Omental fat pad (tissue), 4 donors: ENCODE measurements around the gene OLFM2. TPM values are rescaled to one million over a fixed set of nuclear protein-coding genes. Genes with fewer than 3 reads are reported as not detected.
A peak's percentile ranks its signal among the peaks of the same experiment; 100 is the strongest.
"Not testable (repeated sequence)": the region's sequence is repeated elsewhere in the genome, so short reads cannot be mapped to it uniquely, and the experiment has no call there.

Experiments
- ATAC-seq: fragments of 150-250 bp; one replicate; pipeline ENCODE4 v1.9.1; 2016; ENCODE audit warnings: mild to moderate bottlenecking, moderate library complexity; ENCODE audit not compliant: low FRiP score
- DNase-seq: peaks from one replicate; pipeline ENCODE4 v3.0.0-alpha.2; 2019; ENCODE audit warnings: low spot score
- CTCF ChIP-seq, 3 donors: fragments of 450-650 bp; IDR thresholded peaks; one replicate each; pipeline ENCODE4 v1.5.1; 2016 to 2017; ENCODE audit warnings: antibody characterized with exemption in 3 of 3, mild to moderate bottlenecking in 3 of 3, moderate library complexity in 2 of 3
- total RNA-seq, 4 donors: library from RNA; depleted of rRNA; stranded (reverse); fragments of >200 nt; gene quantifications; one replicate each; pipeline ENCODE4 v1.1.0, GENCODE V29; 2016

OLFM2 gene
- total RNA-seq, 4 donors from 2014 or later: 12.9 to 41.3 (median 23.6) TPM

GRCh38 chr19:9935506-9936325 is 599 bp downstream of the OLFM2 start:
- peak; percentile 33 for ATAC-seq
- DNase-seq: no peak
- TF ChIP-seq CTCF (IDR thresholded peaks at IDR 0.05): no peak

DNA sequence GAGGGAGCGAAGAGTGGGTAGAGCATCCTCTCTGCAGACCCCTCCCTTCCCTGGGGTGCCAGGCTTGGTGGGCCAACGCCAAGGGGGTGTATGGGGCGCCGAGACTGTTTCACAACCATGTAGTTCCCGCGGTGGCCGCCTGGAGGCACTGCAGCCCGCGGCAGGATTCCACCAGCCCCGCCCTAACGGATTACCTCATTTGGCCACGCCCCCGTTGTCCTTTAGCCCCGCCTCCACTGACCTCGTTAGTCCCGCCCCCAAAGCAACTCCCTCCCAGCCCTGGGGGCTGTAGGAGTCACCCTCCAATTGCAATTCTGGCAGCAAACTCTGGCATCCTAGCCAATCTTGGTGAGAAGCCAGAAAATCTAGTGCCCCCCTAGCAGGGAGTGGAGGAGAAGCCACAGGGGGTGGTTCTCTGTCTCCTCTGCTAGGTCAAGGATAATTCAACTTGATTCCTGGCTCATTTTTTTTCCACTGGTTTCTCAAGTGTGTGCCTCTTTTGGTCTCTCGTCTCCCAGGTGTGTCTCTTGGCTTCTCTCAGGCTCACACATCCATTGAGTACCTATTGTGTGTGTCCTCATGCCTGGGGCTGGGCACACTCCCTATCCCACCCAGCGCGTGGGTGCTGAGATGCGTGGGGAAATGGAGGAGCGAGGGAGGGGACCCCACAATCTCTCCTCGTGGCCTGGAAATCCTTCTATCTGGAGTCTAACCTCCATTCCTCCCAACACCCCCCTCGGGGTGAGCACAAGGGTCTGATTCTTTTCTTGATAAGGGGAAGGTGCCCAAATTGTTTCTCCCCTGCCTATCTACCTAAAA is 2.0 kb downstream of the OLFM2 start:
- TF ChIP-seq CTCF (IDR thresholded peaks at IDR 0.05): peak in 2 of 3 donors; percentile 70 to 82
- ATAC-seq: peak; percentile 69
- DNase-seq: peak; percentile 76

- DNase-seq: no peak
Measured at GRCh38 chr19:9932835-9933234, 3.5 kb downstream of the OLFM2 start.

DNA sequence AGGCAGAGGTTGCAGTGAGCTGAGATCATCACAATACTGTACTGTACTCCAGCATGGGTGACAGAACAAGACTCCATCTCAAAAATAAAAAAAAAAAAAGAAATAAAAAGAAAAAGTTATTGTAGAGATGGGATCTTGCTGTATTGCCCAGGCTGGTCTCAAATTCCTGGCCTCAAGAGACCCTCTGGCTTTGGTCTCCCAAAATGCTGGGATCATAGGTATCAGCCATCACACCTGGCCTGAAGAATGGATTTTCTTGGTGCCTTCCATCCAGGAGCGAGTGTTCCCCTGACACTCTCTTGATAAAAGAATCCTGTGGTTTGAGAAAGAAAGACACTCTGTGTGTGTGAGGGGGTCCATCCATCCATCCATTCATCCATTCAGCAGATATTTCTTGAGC is 4.7 kb downstream of the OLFM2 start:
- DNase-seq: no peak
- ATAC-seq: no peak
- TF ChIP-seq CTCF (IDR thresholded peaks at IDR 0.05): no peak

More at GRCh38 chr19:9932835-9933234, 3.5 kb downstream of the OLFM2 start:
- ATAC-seq: no peak
- TF ChIP-seq CTCF (IDR thresholded peaks at IDR 0.05): no peak

GRCh38 chr19:9923440-9923839 is 12.9 kb downstream of the OLFM2 start:
- no peak for TF ChIP-seq CTCF (IDR thresholded peaks at IDR 0.05)
- DNase-seq (no peak), ATAC-seq (no peak)

- DNase-seq, ATAC-seq: not testable (repeated sequence)
Measured at GRCh38 chr19:9922782-9923379, 13.4 kb downstream of the OLFM2 start.

DNA sequence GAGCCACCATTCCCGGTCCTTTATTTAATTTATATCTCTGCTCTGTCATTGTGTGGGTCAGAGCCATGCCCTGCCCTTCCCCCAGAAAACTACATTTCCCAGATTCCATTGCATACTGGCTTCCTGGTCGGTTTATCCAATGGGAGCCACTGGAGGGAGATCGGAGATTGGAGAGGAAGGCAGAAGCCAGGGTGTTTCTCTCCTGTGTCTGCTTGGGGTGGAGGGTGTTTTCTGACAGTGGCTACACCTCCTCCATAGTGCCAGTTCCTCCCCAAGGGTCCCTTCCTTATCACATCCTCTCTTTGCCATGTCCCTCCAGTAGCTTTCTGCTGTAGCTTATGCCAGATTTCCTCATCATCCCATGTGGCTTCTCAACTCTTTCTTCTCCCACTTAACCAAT is 19.0 kb downstream of the OLFM2 start:
- ATAC-seq: peak; percentile 39
- no peak for DNase-seq
- TF ChIP-seq CTCF (IDR thresholded peaks at IDR 0.05): no peak
